A172 (cell line): ENCODE results near the gene HMG20A. TPM values are rescaled to one million over a fixed set of nuclear protein-coding genes. Genes with fewer than 3 reads are reported as not detected.

Source experiments
- DNase-seq: peaks from one replicate; pipeline ENCODE4 v3.0.0-alpha.2; 2015; ENCODE audit warnings: low spot score
- total RNA-seq: library from RNA; depleted of rRNA; stranded (reverse); fragments of >200 nt; shearing (Covaris generic); gene quantifications from 2 replicates; pipeline ENCODE4 v1.2.3, GENCODE V29; 2014

The HMG20A gene
- total RNA-seq, 1 experiment from 2014 or later = 17.0 TPM

- no peak for DNase-seq
These were observed 78.5 kb downstream of the HMG20A start for GRCh38 chr15:77499087-77499760.

GRCh38 chr15:77500989-77501388 is 80.3 kb downstream of the HMG20A start:
- no peak for DNase-seq

- no peak for DNase-seq
These were observed 81.8 kb downstream of the HMG20A start for GRCh38 chr15:77502379-77503095.

GRCh38 chr15:77503240-77503639 is 82.6 kb downstream of the HMG20A start:
- no peak for DNase-seq

- DNase-seq = no peak
These were observed 83.1 kb downstream of the HMG20A start for GRCh38 chr15:77503764-77504163.

GRCh38 chr15:77504306-77504705 is 83.6 kb downstream of the HMG20A start:
- DNase-seq = no peak

- no peak for DNase-seq
These were observed 84.2 kb downstream of the HMG20A start for GRCh38 chr15:77504871-77505270.

- DNase-seq = no peak
These were observed 84.9 kb downstream of the HMG20A start for GRCh38 chr15:77505556-77505955.

GRCh38 chr15:77506311-77507142 is 85.8 kb downstream of the HMG20A start:
- no peak for DNase-seq

- no peak for DNase-seq
These were observed 86.6 kb downstream of the HMG20A start for GRCh38 chr15:77507143-77507897.

GRCh38 chr15:77507911-77508310 is 87.2 kb downstream of the HMG20A start:
- DNase-seq = peak; percentile 55

GRCh38 chr15:77508541-77509243 is 88.0 kb downstream of the HMG20A start:
- DNase-seq = no peak

- DNase-seq = no peak
These were observed 89.7 kb downstream of the HMG20A start for GRCh38 chr15:77510066-77511057.

GRCh38 chr15:77511869-77512268 is 91.2 kb downstream of the HMG20A start:
- no peak for DNase-seq

GRCh38 chr15:77513226-77513625 is 92.5 kb downstream of the HMG20A start:
- no peak for DNase-seq

GRCh38 chr15:77514641-77515402 is 94.1 kb downstream of the HMG20A start:
- no peak for DNase-seq

GRCh38 chr15:77515613-77516012 is 94.9 kb downstream of the HMG20A start:
- DNase-seq = no peak

- DNase-seq = no peak
These were observed 95.4 kb downstream of the HMG20A start for GRCh38 chr15:77516076-77516475.

GRCh38 chr15:77516786-77517185 is 96.1 kb downstream of the HMG20A start:
- DNase-seq = no peak
